ENCODE data around the gene HELB.

The HELB gene

GRCh38 chr12:66301944-66302826, at the start of gene HELB:
TSS of gene HELB (plus strand) at chr12:66302493. CDS start at chr12:66302604, 111 bp downstream.
- peak; percentile 100 for FAIRE-seq
- peak; percentile 85 for DNase-seq (ENCODE audit: extremely low spot score, insufficient read length, low read depth)

GRCh38 chr12:66252771-66253170, 49.5 kb upstream of the HELB start:
- DNase-seq (ENCODE audit: extremely low spot score, insufficient read length, low read depth) (no peak), FAIRE-seq (no peak)

GRCh38 chr12:66255737-66256136, 46.6 kb upstream of the HELB start:
- FAIRE-seq = no peak

GRCh38 chr12:66258011-66258410, 44.3 kb upstream of the HELB start:
- DNase-seq (ENCODE audit: extremely low spot score, insufficient read length, low read depth) (no peak), FAIRE-seq (no peak)

More at GRCh38 chr12:66255737-66256136, 46.6 kb upstream of the HELB start:
- no peak for DNase-seq (ENCODE audit: extremely low spot score, insufficient read length, low read depth)

GRCh38 chr12:66262737-66263136, 39.6 kb upstream of the HELB start:
- DNase-seq (ENCODE audit: extremely low spot score, insufficient read length, low read depth) (no peak), FAIRE-seq (no peak)

GRCh38 chr12:66268562-66268961, 33.7 kb upstream of the HELB start:
- FAIRE-seq (peak; percentile 67), DNase-seq (ENCODE audit: extremely low spot score, insufficient read length, low read depth) (no peak)

- FAIRE-seq = no peak
- no peak for DNase-seq (ENCODE audit: extremely low spot score, insufficient read length, low read depth)
These were observed 33.2 kb upstream of the HELB start for GRCh38 chr12:66269142-66269541.

- no peak for DNase-seq (ENCODE audit: extremely low spot score, insufficient read length, low read depth)
These were observed 32.4 kb upstream of the HELB start for GRCh38 chr12:66269757-66270383.

GRCh38 chr12:66270613-66271012, 31.7 kb upstream of the HELB start:
- FAIRE-seq = peak; percentile 26
- no peak for DNase-seq (ENCODE audit: extremely low spot score, insufficient read length, low read depth)

More at GRCh38 chr12:66269757-66270383, 32.4 kb upstream of the HELB start:
- FAIRE-seq = peak; percentile 80

- no peak for DNase-seq (ENCODE audit: extremely low spot score, insufficient read length, low read depth)
- no peak for FAIRE-seq
These were observed 29.6 kb upstream of the HELB start for GRCh38 chr12:66272650-66273049.

- FAIRE-seq (no peak), DNase-seq (ENCODE audit: extremely low spot score, insufficient read length, low read depth) (no peak)
These were observed 29.1 kb upstream of the HELB start for GRCh38 chr12:66273147-66273546.

GRCh38 chr12:66275040-66275439, 27.3 kb upstream of the HELB start:
- no peak for DNase-seq (ENCODE audit: extremely low spot score, insufficient read length, low read depth)
- no peak for FAIRE-seq

- no peak for DNase-seq (ENCODE audit: extremely low spot score, insufficient read length, low read depth)
- FAIRE-seq = no peak
These were observed 23.1 kb upstream of the HELB start for GRCh38 chr12:66279123-66279712.

GRCh38 chr12:66280561-66280960, 21.7 kb upstream of the HELB start:
- DNase-seq (ENCODE audit: extremely low spot score, insufficient read length, low read depth) (no peak), FAIRE-seq (no peak)

- DNase-seq (ENCODE audit: extremely low spot score, insufficient read length, low read depth) (no peak), FAIRE-seq (no peak)
These were observed 20.0 kb upstream of the HELB start for GRCh38 chr12:66282244-66282643.

- no peak for FAIRE-seq
These were observed 15.0 kb upstream of the HELB start for GRCh38 chr12:66287275-66287674.

GRCh38 chr12:66288121-66288520, 14.2 kb upstream of the HELB start:
- FAIRE-seq = no peak

More at GRCh38 chr12:66287275-66287674, 15.0 kb upstream of the HELB start:
- DNase-seq (ENCODE audit: extremely low spot score, insufficient read length, low read depth) = no peak

GRCh38 chr12:66289485-66289884, 12.8 kb upstream of the HELB start:
- FAIRE-seq (no peak), DNase-seq (ENCODE audit: extremely low spot score, insufficient read length, low read depth) (no peak)

More at GRCh38 chr12:66288121-66288520, 14.2 kb upstream of the HELB start:
- DNase-seq (ENCODE audit: extremely low spot score, insufficient read length, low read depth) = no peak

GRCh38 chr12:66290716-66291200, 11.5 kb upstream of the HELB start:
- FAIRE-seq (no peak), DNase-seq (ENCODE audit: extremely low spot score, insufficient read length, low read depth) (no peak)

- DNase-seq (ENCODE audit: extremely low spot score, insufficient read length, low read depth) (no peak), FAIRE-seq (no peak)
These were observed 6.1 kb upstream of the HELB start for GRCh38 chr12:66296176-66296683.
